Esophagus squamous epithelium (tissue), 4 donors: ENCODE data around the gene NRM.

Experiments
- CTCF ChIP-seq, 6 experiments: fragments of 450-650 bp in 4 of 6; fragments of 200-600 bp in 2 of 6; sonication (generic) in 2 of 6; IDR thresholded peaks; one replicate each; pipeline ENCODE4 v1.5.1; 2016 to 2019; ENCODE audit warnings: antibody characterized with exemption in 6 of 6, mild to moderate bottlenecking in 4 of 6, moderate library complexity in 4 of 6
- POLR2A ChIP-seq, 4 donors: fragments of 450-650 bp; IDR thresholded peaks; one replicate each; pipeline ENCODE4 v1.6.1; 2017; ENCODE audit warnings: antibody characterized with exemption in 4 of 4, mild to moderate bottlenecking in 4 of 4, moderate library complexity in 3 of 4

DNA sequence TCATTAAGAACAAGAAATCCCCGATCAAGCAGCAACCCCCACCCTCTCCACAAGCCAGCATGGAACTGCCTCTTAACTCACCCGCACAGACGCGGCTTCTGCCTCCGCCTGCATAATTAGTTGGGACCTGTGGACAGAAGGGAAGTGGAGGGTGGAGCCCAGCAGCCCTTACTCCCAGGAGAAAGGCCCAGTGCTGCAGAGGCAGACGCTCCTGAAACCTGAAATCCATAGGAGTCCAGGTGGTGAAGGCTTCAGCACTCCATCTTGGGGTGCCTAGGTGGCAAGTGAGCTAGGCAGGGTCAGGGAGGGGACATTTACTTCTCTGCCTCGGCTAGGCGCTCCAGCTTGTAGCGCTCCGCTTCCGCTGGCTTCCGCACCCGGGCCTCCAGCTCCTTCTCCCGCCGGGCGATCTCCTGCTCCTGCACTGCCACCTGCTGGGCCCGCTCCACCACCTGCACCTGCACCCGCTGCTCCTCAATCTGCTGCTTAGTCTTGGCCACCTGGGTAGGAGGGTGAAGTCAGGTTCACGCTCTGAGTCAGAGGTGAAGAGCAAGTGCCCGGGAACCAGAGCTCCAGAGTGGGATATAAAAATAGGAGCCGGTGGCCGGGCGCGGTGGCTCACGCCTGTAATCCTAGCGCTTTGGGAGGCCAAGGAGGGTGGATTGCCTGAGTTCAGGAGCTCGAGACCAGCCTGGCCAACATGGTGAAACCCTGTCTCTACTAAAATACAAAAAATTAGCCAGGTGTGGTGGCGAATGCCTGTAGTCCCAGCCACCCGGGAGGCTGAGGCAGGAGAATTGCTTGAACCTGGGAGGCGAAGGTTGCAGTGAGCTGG is 40.0 kb upstream of the NRM start:
- TF ChIP-seq POLR2A (IDR thresholded peaks at IDR 0.05) (no peak), CTCF (IDR thresholded peaks at IDR 0.05) (peak; percentile 48 to 93 (median 85))
